Adipose tissue (tissue), 3 donors: ENCODE data around the gene TPI1. TPM values are rescaled to one million over a fixed set of nuclear protein-coding genes. Genes with fewer than 3 reads are reported as not detected.

Source experiments
- H3K27ac ChIP-seq: one replicate; pipeline ENCODE4 v1.5.1; 2013; ENCODE audit warnings: low read depth, low read length
- WGBS, 3 donors: extraction: QIAGEN DNeasy Blood & Tissue Kit; methylation state at CpG; one replicate each; pipeline ENCODE4 v1.1.7; 2013; 5-methylcytosine and 5-hydroxymethylcytosine counted together
- polyA plus RNA-seq, 3 donors: library from polyadenylated mRNA; stranded (reverse); fragments of 200-250 nt; gene quantifications; one replicate each; pipeline ENCODE4 v1.2.3, GENCODE V29; 2013
- donor health status: healthy with polysubstance abuse.
- donor health status: Bipolar disorder and iron deficiency.
- donor health status: healthy.

TPI1 gene
- polyA plus RNA-seq, 3 donors: 244 to 500 (median 371) TPM

- 10 to 17% (median 11%) methylated on average over 8 of the region's 8 CpGs for WGBS, 3 donors
- no peak overlapping the region for H3K27ac ChIP-seq
These were observed 39.9 kb upstream of the TPI1 start for GRCh38 chr12:6827437-6827911.

DNA sequence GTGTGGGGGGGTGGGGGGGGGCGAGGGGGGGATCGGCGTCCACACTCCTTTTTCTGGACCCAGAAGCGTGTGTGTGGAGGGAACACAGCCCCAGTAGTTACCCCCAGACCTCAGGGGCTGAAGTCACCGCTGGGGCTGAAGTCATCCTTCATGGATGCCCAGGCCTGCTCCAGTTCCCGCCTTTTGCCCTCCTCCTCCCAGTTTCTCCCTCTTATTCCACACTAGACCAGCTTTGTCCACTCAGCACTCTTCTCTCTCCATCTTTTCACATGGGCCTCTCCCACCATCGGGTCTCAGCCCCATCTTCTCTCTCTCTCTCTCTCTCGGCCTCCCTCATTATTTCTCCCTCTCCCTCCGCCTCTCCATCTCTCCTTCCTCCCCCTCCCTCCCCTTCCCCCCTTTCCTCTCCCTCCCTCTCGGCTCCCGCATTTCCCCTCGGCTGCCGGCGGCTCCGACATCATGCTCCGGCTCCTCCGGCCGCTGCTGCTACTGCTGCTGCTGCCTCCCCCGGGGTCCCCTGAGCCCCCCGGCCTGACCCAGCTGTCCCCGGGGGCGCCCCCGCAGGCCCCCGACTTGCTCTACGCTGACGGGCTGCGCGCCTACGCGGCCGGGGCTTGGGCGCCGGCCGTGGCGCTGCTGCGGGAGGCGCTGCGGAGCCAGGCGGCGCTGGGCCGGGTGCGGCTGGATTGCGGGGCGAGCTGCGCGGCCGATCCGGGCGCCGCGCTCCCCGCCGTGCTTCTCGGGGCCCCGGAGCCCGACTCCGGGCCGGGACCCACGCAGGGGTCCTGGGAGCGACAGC, 39.1 kb upstream of the TPI1 start, which contains the start of gene P3H3:
Gene P3H3 (plus strand): TSS at position 426 of the 799 bp plus-strand sequence. CDS start 34 bp downstream, at position 460.
- WGBS, 3 donors: 1% methylated on average over 55 to 60 of the region's 60 CpGs
- H3K27ac ChIP-seq: no peak within 1 kb of the TSS

GRCh38 chr12:6828781-6829535, 38.4 kb upstream of the TPI1 start:
- 0 to 1% (median 0%) methylated on average over 66 to 71 of the region's 71 CpGs for WGBS, 3 donors
- H3K27ac ChIP-seq: no peak overlapping the region

- H3K27ac ChIP-seq: no peak overlapping the region
- 38 to 51% (median 47%) methylated on average over 19 of the region's 19 CpGs for WGBS, 3 donors
These were observed 37.7 kb upstream of the TPI1 start for GRCh38 chr12:6829536-6830220.

- 67 to 91% (median 73%) methylated on average over 11 of the region's 11 CpGs for WGBS, 3 donors
- H3K27ac ChIP-seq: no peak overlapping the region
These were observed 36.9 kb upstream of the TPI1 start for GRCh38 chr12:6830286-6830890.

DNA sequence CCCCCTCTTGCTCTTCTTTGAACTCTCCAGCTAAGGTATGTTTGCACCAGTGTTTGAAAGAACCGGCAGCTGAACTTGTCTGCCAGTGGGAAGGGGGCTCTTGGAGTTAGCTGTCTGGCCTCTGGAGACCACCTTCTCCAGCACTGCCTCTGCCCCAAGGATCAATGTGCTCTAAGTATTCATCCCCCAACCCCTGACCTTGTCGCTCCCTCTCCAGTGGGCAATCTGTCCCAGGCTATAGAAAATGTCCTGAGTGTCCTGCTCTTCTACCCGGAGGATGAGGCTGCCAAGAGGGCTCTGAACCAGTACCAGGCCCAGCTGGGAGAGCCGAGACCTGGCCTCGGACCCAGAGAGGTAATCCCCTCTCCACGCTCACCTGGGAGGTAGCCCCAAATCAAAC, 36.3 kb upstream of the TPI1 start:
- no peak overlapping the region for H3K27ac ChIP-seq
- WGBS, 3 donors: 91 to 94% (median 93%) methylated on average over 6 of the region's 6 CpGs

DNA sequence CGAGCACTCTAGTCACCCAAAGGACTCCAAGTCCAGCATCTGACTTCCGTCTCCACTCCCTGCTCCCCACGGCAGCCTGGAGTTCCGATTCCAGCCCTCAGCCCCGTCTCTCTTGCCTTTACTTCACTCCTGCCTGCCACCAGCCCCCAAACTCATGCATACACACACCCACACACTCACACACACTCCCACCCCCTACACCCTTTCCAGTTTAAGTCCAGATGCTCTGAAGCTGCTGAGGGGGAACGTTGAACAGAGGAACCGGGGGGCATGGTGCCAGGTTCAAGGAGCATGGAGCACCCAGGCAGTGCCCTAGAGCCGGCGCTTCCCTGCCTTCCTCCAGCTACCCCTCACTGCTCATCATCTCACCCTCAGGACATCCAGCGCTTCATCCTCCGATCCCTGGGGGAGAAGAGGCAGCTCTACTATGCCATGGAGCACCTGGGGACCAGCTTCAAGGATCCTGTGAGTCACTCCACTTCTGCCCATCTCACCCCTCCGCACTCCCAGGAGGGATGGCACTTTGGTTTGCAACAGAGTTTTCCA, 35.8 kb upstream of the TPI1 start:
- no peak overlapping the region for H3K27ac ChIP-seq
- 86 to 92% (median 88%) methylated on average over 12 of the region's 12 CpGs for WGBS, 3 donors

DNA sequence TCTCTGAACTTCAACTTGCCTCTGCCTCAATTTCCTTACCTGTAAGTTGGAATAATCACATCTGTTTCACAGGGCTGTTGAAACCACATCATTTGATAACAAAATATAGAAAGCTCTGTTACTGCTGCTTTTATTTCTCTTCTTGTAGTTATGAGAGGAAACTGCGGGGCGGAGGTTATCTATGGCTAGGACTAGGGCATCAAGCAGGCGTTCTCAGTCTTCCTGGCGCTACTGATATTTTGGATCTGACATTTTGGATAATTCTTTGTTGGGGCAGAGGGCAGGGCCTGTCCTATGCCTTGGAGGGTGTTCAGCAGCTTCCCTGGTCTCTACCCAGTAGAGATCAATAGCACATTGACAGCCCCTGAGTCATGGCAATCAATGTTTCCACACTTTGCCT, 35.2 kb upstream of the TPI1 start:
- no peak overlapping the region for H3K27ac ChIP-seq
- 92 to 96% (median 92%) methylated on average over 4 of the region's 4 CpGs for WGBS, 3 donors

- H3K27ac ChIP-seq: no peak overlapping the region
- WGBS, 3 donors: 86 to 89% (median 88%) methylated on average over 6 of the region's 6 CpGs
These were observed 34.0 kb upstream of the TPI1 start for GRCh38 chr12:6833189-6833890.

- H3K27ac ChIP-seq: no peak overlapping the region
- 77 to 100% (median 77%) methylated on average over 1 of the region's 1 CpG for WGBS, 3 donors
These were observed 33.1 kb upstream of the TPI1 start for GRCh38 chr12:6834254-6834653.

DNA sequence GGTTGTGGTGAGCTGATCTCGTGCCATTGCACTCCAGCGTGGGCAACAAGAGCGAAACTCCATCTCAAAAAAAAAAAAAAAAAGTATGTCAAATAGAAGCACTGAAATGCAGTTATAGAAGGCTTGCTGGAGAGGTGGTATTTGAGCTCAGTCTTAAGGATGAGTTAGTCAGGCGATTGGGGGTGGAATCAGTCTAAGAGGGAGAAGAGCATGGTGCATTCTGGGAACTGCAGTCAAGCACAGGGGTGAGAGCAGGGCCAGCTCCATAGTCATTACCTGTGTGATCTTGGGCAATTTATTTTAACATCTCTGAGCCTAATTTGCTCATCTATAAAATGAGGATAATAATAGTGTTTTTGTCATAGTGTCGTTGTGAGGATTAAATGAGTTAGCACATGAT, 32.5 kb upstream of the TPI1 start:
- no peak overlapping the region for H3K27ac ChIP-seq
- 77 to 82% (median 77%) methylated on average over 5 of the region's 5 CpGs for WGBS, 3 donors

GRCh38 chr12:6836851-6837250, 30.5 kb upstream of the TPI1 start:
- no peak overlapping the region for H3K27ac ChIP-seq
- WGBS, 3 donors: 85 to 95% (median 92%) methylated on average over 16 of the region's 16 CpGs

DNA sequence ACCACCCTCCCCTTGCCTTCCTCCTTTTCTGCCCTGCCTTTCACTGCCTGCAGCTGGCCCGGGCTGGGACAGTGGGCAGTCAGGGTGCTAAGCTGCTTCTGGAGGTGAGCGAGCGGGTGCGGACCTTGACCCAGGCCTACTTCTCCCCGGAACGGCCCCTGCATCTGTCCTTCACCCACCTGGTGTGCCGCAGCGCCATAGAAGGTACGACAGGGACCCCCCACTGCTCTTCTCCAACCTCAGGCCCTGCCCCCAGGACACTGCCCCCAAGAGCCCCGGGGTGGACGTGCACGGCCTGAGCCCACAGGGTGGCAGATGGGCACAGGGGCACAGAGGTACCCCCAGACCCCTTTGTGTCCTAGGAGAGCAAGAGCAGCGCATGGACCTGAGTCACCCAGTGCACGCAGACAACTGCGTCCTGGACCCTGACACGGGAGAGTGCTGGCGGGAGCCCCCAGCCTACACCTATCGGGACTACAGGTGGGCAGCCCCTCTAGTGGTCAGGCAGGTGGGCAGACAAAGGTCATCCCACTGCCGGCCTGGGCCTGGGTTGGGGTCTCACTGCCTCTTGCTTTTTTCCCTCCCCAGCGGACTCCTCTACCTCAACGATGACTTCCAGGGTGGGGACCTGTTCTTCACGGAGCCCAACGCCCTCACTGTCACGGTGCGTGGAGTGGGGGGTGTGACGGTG, 29.8 kb upstream of the TPI1 start:
- WGBS, 3 donors: 91 to 96% (median 92%) methylated on average over 26 of the region's 26 CpGs
- H3K27ac ChIP-seq: no peak overlapping the region

DNA sequence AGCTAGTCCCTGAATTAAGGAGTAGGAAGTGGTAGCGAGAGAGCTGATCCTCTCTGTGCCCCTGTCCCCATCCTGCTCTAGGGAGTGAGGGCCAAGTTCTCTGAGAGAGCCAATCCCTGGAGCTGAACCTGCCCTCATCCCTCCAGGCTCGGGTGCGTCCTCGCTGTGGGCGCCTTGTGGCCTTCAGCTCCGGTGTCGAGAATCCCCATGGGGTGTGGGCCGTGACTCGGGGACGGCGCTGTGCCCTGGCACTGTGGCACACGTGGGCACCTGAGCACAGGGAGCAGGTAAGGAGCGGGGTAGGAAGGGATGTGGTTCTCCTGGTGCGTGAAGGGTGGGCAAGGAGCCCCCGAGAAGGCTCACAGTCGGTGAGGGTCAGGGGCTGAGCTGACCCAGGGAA, 28.5 kb upstream of the TPI1 start:
- no peak overlapping the region for H3K27ac ChIP-seq
- WGBS, 3 donors: 91 to 92% (median 92%) methylated on average over 16 of the region's 16 CpGs

- H3K27ac ChIP-seq: no peak overlapping the region
- 72 to 84% (median 80%) methylated on average over 8 to 10 of the region's 10 CpGs for WGBS, 3 donors
These were observed 27.7 kb upstream of the TPI1 start for GRCh38 chr12:6839482-6840201.

DNA sequence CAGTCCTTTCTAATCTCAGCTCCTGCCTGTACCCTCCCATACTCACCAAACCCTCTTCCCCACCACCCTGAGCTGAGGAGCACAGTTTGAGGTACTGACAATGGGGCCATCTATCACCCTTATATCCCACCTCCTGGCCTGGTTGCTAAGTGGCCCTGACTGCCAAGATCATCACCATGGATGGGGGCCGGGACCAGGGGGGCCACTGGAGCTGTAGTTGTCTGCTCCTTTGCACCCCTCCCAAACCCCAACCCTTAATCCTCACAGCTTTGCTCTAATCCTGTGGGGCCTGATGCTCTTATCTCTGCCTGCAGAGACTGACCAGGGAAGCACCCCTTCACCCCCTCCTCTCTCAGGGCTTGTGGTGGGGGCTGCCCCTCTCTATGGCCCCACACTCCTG, 27.0 kb upstream of the TPI1 start:
- no peak overlapping the region for H3K27ac ChIP-seq
- 67 to 79% (median 68%) methylated on average over 1 of the region's 1 CpG for WGBS, 3 donors
